Stimulated activated CD8-positive, alpha-beta memory T cell treated with anti-CD3 and anti-CD28 coated beads, Interleukin-15, amount 100 ng/mL, for 1 hour (primary cell): ENCODE measurements around the gene SEC61A2.
"Not testable (repeated sequence)": the region's sequence is repeated elsewhere in the genome, so short reads cannot be mapped to it uniquely, and the experiment has no call there.

ENCODE experiments used
- DNase-seq: peaks from one replicate; pipeline ENCODE4 v3.0.0-alpha.2; 2020; ENCODE audit warnings: low read depth

Gene SEC61A2

DNA sequence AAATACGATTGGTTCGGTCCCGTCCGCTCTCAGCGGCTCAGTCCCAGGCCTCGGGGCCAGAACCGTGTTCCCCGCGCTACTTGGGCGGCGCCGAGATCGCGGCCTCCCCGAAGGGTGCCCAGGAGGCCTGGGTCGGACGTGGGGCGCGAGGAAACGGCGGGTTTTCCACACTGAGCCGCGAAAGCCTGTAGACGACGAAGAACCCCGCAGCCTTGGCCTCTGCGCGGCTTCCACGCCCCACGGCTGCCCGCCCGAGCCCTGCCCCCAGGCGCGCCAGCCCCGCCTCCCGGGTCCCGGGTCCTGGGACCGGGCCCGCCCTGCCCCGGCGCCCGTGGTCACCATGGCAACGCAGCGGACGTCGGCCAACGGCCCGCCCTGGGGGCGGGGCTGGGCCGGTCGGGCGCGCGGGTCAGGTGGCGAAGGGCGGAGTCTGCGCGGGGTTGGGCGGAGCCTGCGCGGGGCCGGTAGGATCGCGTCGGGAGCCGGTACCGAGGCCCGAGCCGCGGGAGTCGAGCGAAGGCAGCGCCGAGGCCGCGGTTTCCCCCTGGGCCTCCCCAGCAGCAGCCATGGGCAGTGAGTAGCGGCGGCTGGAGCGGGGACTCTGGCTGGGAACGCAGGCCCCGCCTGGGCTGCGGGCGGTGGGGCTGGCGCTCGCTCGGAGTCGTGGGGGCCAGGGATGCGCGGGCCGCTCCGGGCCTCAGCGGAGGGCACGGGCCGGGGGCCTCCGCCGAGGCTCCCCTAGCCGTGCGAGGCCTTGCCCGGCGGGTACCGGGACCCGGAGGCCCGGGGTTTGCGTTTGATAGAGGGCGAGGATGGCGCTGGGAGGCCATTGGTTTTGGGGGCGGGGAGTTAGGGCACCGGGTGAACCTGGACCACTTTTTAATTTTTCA lies at the start of gene SEC61A2:
Gene SEC61A2 (plus strand): TSS at position 456 of the 890 bp plus-strand sequence. CDS start 111 bp downstream, at position 567.
- peak; percentile 93 for DNase-seq

GRCh38 chr10:12081470-12081869 lies 48.0 kb upstream of the SEC61A2 start:
- DNase-seq: no peak

GRCh38 chr10:12081879-12082557 lies 47.5 kb upstream of the SEC61A2 start:
- no peak for DNase-seq

DNA sequence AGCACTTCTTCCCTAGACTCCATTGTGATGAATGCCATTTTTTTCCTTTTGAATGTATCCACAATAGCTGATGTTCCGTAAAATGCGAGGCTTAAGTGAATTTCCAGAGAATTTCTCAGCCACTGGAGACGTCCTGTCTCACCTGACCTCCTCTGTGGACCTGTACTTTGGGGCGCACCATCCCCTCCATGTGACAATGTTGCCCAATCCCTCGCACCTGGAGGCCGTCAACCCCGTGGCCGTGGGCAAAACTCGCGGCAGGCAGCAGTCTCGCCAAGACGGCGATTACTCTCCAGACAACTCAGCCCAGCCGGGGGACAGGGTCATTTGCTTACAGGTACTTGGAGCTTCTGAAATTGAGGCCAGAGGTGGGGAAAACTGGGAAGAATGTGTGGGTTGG lies 40.6 kb upstream of the SEC61A2 start:
- DNase-seq: no peak

DNA sequence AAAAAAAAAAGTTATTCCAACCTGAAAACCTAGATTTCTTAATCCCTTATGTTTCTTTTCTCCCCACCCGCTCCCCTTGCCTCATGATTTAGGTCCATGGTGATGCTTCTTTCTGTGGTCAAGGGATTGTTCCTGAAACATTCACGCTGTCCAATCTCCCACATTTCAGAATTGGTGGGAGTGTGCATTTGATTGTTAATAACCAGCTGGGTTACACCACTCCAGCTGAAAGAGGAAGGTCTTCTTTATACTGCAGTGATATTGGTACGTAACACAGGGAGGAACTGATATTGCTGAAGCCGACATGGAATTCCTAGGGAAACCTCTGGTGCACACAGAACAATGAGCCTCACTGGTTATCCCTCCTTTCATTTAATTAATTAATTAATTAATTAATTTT lies 38.1 kb upstream of the SEC61A2 start:
- DNase-seq: no peak

DNA sequence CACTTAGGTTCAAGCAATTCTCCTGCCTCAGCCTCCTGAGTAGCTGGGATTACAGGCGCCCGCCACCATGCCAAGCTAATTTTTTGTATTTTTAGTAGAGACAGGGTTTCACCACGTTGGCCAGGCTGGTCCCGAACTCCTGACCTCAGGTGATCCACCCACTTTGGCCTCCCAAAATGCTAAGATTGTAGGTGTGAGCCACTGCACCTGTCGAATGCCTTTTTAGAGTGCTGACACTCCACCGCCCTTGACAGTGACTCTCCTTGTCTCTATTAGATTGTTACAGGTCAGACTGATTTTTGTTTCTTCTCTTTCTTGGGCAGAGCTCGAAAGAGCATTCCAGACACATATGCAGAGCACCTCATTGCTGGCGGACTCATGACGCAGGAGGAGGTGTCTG lies 32.1 kb upstream of the SEC61A2 start:
- DNase-seq: not testable (repeated sequence)

GRCh38 chr10:12097791-12098190 lies 31.7 kb upstream of the SEC61A2 start:
- DNase-seq: no peak

GRCh38 chr10:12098966-12099365 lies 30.5 kb upstream of the SEC61A2 start:
- no peak for DNase-seq

- no peak for DNase-seq
Observed at GRCh38 chr10:12103802-12104201, 25.7 kb upstream of the SEC61A2 start.

GRCh38 chr10:12107781-12108180 lies 21.7 kb upstream of the SEC61A2 start:
- no peak for DNase-seq

GRCh38 chr10:12109286-12109685 lies 20.2 kb upstream of the SEC61A2 start:
- DNase-seq: no peak

- no peak for DNase-seq
Observed at GRCh38 chr10:12111528-12111927, 17.9 kb upstream of the SEC61A2 start.

DNA sequence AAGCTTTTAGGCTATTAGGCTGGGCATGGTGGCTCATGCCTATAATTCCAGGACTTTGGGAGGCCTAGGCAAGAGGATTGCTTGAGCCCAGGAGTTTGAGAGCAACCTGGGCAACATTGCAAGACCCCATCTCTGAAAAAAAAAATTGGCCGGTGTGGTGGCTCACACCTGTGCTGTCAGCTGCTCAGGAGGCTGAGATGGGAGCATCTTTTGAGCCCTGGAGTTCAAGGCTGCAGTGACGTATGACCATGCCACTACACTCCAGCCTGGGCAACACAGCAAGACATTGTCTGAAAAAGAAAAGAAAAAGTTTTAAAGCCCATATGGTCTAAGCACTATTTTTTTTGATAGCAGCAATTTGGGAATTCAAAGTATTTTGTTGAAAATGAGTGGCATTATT lies 15.8 kb upstream of the SEC61A2 start:
- no peak for DNase-seq

- DNase-seq: no peak
Observed at GRCh38 chr10:12121673-12122072, 7.8 kb upstream of the SEC61A2 start.

- no peak for DNase-seq
Observed at GRCh38 chr10:12130237-12130872, 878 bp downstream of the SEC61A2 start.

GRCh38 chr10:12135631-12136030 lies 6.2 kb downstream of the SEC61A2 start:
- no peak for DNase-seq

- no peak for DNase-seq
Observed at GRCh38 chr10:12140038-12140437, 10.6 kb downstream of the SEC61A2 start.

DNA sequence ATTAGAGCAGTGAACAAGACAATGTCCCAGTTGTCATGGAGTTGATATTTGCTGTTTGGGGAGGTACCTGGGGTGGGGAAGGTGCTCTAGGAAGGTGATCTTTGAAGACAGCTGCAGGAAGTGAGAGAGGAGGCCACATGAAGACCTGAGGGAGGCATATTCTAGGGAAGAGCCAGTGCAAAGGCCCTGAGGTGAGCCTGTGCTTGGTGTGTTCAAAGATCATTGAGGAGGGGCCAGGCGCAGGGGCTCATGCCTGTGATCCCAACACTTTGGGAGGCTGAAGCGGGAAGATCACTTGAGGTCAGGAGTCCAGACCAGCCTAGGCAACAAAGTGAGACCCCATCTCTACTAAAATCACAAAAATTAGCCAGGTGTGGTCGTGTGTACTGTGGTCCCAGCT lies 15.1 kb downstream of the SEC61A2 start:
- no peak for DNase-seq

GRCh38 chr10:12150163-12150562 lies 20.7 kb downstream of the SEC61A2 start:
- no peak for DNase-seq

GRCh38 chr10:12154516-12154915 lies 25.0 kb downstream of the SEC61A2 start:
- no peak for DNase-seq

DNA sequence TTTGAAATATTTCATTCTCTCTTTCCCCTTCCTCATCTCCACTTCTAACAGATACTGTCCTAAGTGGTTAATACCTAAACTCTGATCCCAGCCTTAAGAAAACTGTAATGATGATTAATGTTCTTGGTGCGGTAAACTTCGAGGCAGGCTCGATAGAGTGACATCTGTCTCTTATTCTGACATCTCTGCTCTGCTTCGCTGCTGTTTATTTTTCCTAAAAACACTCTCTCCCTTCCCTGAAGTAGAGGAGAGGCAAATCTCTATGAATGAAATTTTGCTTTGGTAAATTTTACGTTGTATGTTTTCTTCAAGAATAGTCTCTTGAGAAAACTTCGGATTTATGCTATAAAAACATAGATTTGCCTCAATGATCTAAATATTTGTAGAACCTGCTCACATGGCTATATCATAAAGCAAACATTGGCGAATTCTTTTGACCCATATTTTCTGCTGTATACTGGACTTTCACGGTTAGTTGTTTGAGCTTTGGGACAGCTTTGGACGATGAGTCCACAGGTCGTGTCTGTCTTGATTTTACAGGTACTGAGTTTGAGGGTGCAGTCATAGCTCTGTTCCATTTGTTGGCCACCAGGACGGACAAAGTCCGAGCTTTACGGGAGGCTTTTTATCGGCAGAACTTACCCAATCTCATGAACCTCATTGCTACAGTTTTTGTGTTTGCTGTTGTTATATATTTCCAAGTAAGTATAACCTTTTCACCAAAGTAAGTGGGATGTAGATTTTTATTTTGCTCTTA lies 27.1 kb downstream of the SEC61A2 start:
- no peak for DNase-seq

GRCh38 chr10:12158111-12158510 lies 28.6 kb downstream of the SEC61A2 start:
- no peak for DNase-seq
